Astrocyte of the hippocampus (primary cell): ENCODE results near the gene PGAP2.

Experiments used
- DNase-seq: peaks from one replicate; pipeline ENCODE4 v3.0.0; 2011; ENCODE audit warnings: low read depth, low spot score

PGAP2 gene

GRCh38 chr11:3831378-3832239, 23.2 kb downstream of the PGAP2 start:
- no peak for DNase-seq

- DNase-seq, result no peak
Measured at GRCh38 chr11:3832816-3833215, 24.5 kb downstream of the PGAP2 start.

- no peak for DNase-seq
Measured at GRCh38 chr11:3833449-3833848, 25.1 kb downstream of the PGAP2 start.

GRCh38 chr11:3834349-3834663, 25.9 kb downstream of the PGAP2 start:
- no peak for DNase-seq

- DNase-seq, result no peak
Measured at GRCh38 chr11:3834664-3835461, 26.5 kb downstream of the PGAP2 start.

GRCh38 chr11:3835751-3836150, 27.4 kb downstream of the PGAP2 start:
- no peak for DNase-seq

- no peak for DNase-seq
Measured at GRCh38 chr11:3836903-3837302, 28.5 kb downstream of the PGAP2 start.

- no peak for DNase-seq
Measured at GRCh38 chr11:3837793-3838192, 29.4 kb downstream of the PGAP2 start.

- no peak for DNase-seq
Measured at GRCh38 chr11:3838504-3838903, 30.1 kb downstream of the PGAP2 start.

GRCh38 chr11:3840004-3840869, 31.9 kb downstream of the PGAP2 start:
- no peak for DNase-seq

GRCh38 chr11:3840870-3841425, 32.6 kb downstream of the PGAP2 start, which contains the start of gene RHOG:
Gene RHOG (minus strand): TSS chr11:3840959. CDS start chr11:3828138, 12,821 bp downstream.
- peak; percentile 86 for DNase-seq

GRCh38 chr11:3841426-3842350, 33.3 kb downstream of the PGAP2 start:
- peak; percentile 93 for DNase-seq

- no peak for DNase-seq
Measured at GRCh38 chr11:3843326-3843725, 35.0 kb downstream of the PGAP2 start.

- DNase-seq, result no peak
Measured at GRCh38 chr11:3845246-3845645, 36.9 kb downstream of the PGAP2 start.

GRCh38 chr11:3845670-3846069, 37.3 kb downstream of the PGAP2 start:
- no peak for DNase-seq

GRCh38 chr11:3849297-3849874, 41.0 kb downstream of the PGAP2 start:
- peak; percentile 68 for DNase-seq

GRCh38 chr11:3853545-3853842, 45.1 kb downstream of the PGAP2 start:
- DNase-seq, result no peak

GRCh38 chr11:3853899-3854659, 45.7 kb downstream of the PGAP2 start:
- DNase-seq, result no peak

- DNase-seq, result no peak
Measured at GRCh38 chr11:3854660-3854976, 46.3 kb downstream of the PGAP2 start.
